Muscle of leg (tissue), 11 donors: ENCODE measurements around the gene EML6. TPM values are rescaled to one million over a fixed set of nuclear protein-coding genes. Genes with fewer than 3 reads are reported as not detected.

ENCODE experiments used
- DNase-seq: peaks from one replicate; pipeline ENCODE4 v3.0.0; 2013
- H3K27ac ChIP-seq: one replicate; pipeline ENCODE4 v1.5.1; 2013; ENCODE audit warnings: mild to moderate bottlenecking, low read length, control low read depth
- H3K27me3 ChIP-seq: one replicate; pipeline ENCODE4 v1.6.1; 2013; ENCODE audit warnings: low read length; ENCODE audit not compliant: control insufficient read depth, insufficient read depth
- H3K36me3 ChIP-seq: one replicate; pipeline ENCODE4 v1.6.1; 2013; ENCODE audit warnings: low read length; ENCODE audit not compliant: control insufficient read depth, insufficient read depth
- H3K4me1 ChIP-seq: one replicate; pipeline ENCODE4 v1.6.1; 2013; ENCODE audit warnings: low read length; ENCODE audit not compliant: control insufficient read depth, insufficient read depth
- H3K4me3 ChIP-seq: one replicate; pipeline ENCODE4 v1.5.1; 2013; ENCODE audit warnings: low read length, control low read depth
- H3K9me3 ChIP-seq: replicated peaks from 2 replicates; pipeline ENCODE4 v1.6.1; 2013; ENCODE audit warnings: low read depth, low read length; ENCODE audit not compliant: control insufficient read depth
- WGBS: methylation state at CpG from one replicate; pipeline ENCODE4 v1.1.5; 2013; ENCODE audit warnings: missing lambda C conversion rate; ENCODE audit not compliant: insufficient coverage; 5-methylcytosine and 5-hydroxymethylcytosine counted together
- polyA plus RNA-seq, 8 donors: library from polyadenylated mRNA; unstranded; fragments of 120-200 nt; gene quantifications; one replicate each; pipeline versions ENCODE4 v1.2.1 to v1.2.3, GENCODE V29; 2013; ENCODE audit warnings: inconsistent platforms in 1 of 8, low replicate concordance in 1 of 8; ENCODE audit not compliant: insufficient read length in 8 of 8, insufficient read depth in 1 of 8
- total RNA-seq: library from RNA; stranded (reverse); fragments of 120-200 nt; gene quantifications from one replicate; pipeline ENCODE4 v1.2.4, GENCODE V29; 2013

Gene EML6
- total and polyA plus RNA-seq, 9 donors, result 11.2 to 32.1 (median 18.8) TPM

GRCh38 chr2:55011831-55012671 is 288.6 kb downstream of the EML6 start:
- WGBS, result 51% methylated on average over 2 of the region's 6 CpGs
- no peak overlapping the region for H3K4me3 ChIP-seq
- H3K36me3 ChIP-seq, result no peaks in the 10 kb centered on the region
- H3K9me3 ChIP-seq, result no peaks in the 10 kb centered on the region
- H3K4me1 ChIP-seq, result peaks cover 5% of the 10 kb centered on the region
- H3K27me3 ChIP-seq, result no peaks in the 10 kb centered on the region
- peak overlapping the region; percentile 62 for H3K27ac ChIP-seq
- DNase-seq, result peak; percentile 40

GRCh38 chr2:55012672-55013484 is 289.4 kb downstream of the EML6 start:
- no peak overlapping the region for H3K27ac ChIP-seq
- H3K27me3 ChIP-seq, result no peaks in the 10 kb centered on the region
- no peak overlapping the region for H3K4me3 ChIP-seq
- WGBS, result no CpG with 5 or more reads among the region's 2 CpGs
- no peaks in the 10 kb centered on the region for H3K36me3 ChIP-seq
- no peak for DNase-seq
- H3K9me3 ChIP-seq, result no peaks in the 10 kb centered on the region
- H3K4me1 ChIP-seq, result peaks cover 5% of the 10 kb centered on the region

- DNase-seq, result no peak
- Histone ChIP-seq H3K27ac (no peak overlapping the region), H3K27me3 (no peaks in the 10 kb centered on the region), H3K4me3 (no peak overlapping the region), H3K9me3 (no peaks in the 10 kb centered on the region), H3K36me3 (no peaks in the 10 kb centered on the region), H3K4me1 (peaks cover 5% of the 10 kb centered on the region)
- WGBS, result no CpG with 5 or more reads among the region's 1 CpG
Observed at GRCh38 chr2:55013936-55014335, 290.5 kb downstream of the EML6 start.

- peak; percentile 65 for DNase-seq
- WGBS, result 83% methylated on average over 1 of the region's 6 CpGs
- H3K4me1 ChIP-seq, result peaks cover 5% of the 10 kb centered on the region
Observed at GRCh38 chr2:55014962-55015939, 291.8 kb downstream of the EML6 start.

GRCh38 chr2:55017428-55017827 is 294.0 kb downstream of the EML6 start:
- Histone ChIP-seq H3K4me1 (peaks cover 2% of the 10 kb centered on the region), H3K27ac (no peak overlapping the region)

More at GRCh38 chr2:55014962-55015939, 291.8 kb downstream of the EML6 start:
- no peaks in the 10 kb centered on the region for H3K9me3 ChIP-seq
- H3K4me3 ChIP-seq, result no peak overlapping the region
- H3K27me3 ChIP-seq, result no peaks in the 10 kb centered on the region
- no peaks in the 10 kb centered on the region for H3K36me3 ChIP-seq
- H3K27ac ChIP-seq, result no peak overlapping the region

GRCh38 chr2:55017880-55018279 is 294.4 kb downstream of the EML6 start:
- peaks cover 2% of the 10 kb centered on the region for H3K4me1 ChIP-seq
- H3K27ac ChIP-seq, result no peak overlapping the region
- H3K27me3 ChIP-seq, result no peaks in the 10 kb centered on the region
- H3K4me3 ChIP-seq, result no peak overlapping the region
- peaks cover 4% of the 10 kb centered on the region for H3K36me3 ChIP-seq
- no peaks in the 10 kb centered on the region for H3K9me3 ChIP-seq
- DNase-seq, result no peak
- no CpG with 5 or more reads among the region's 3 CpGs for WGBS

More at GRCh38 chr2:55017428-55017827, 294.0 kb downstream of the EML6 start:
- no CpG with 5 or more reads among the region's 3 CpGs for WGBS
- Histone ChIP-seq H3K27me3 (no peaks in the 10 kb centered on the region), H3K9me3 (no peaks in the 10 kb centered on the region), H3K4me3 (no peak overlapping the region), H3K36me3 (peaks cover 4% of the 10 kb centered on the region)
- no peak for DNase-seq

- no CpG with 5 or more reads among the region's 1 CpG for WGBS
- Histone ChIP-seq H3K9me3 (no peaks in the 10 kb centered on the region), H3K27ac (no peak overlapping the region), H3K4me3 (no peak overlapping the region), H3K36me3 (peaks cover 4% of the 10 kb centered on the region), H3K27me3 (no peaks in the 10 kb centered on the region), H3K4me1 (no peaks in the 10 kb centered on the region)
- no peak for DNase-seq
Observed at GRCh38 chr2:55018619-55019018, 295.2 kb downstream of the EML6 start.

GRCh38 chr2:55019526-55020258 is 296.2 kb downstream of the EML6 start:
- no peak overlapping the region for H3K4me3 ChIP-seq
- WGBS, result no CpG with 5 or more reads among the region's 5 CpGs
- H3K27me3 ChIP-seq, result no peaks in the 10 kb centered on the region
- no peaks in the 10 kb centered on the region for H3K4me1 ChIP-seq
- peaks cover 4% of the 10 kb centered on the region for H3K36me3 ChIP-seq
- no peak overlapping the region for H3K27ac ChIP-seq
- H3K9me3 ChIP-seq, result no peaks in the 10 kb centered on the region
- DNase-seq, result peak; percentile 47
